CD14-positive monocyte (primary cell): ENCODE results near the gene NPTX1. TPM values are rescaled to one million over a fixed set of nuclear protein-coding genes. Genes with fewer than 3 reads are reported as not detected.

Source experiments
- DNase-seq, 3 donors: peaks; one replicate each; pipeline ENCODE4 v3.0.0-alpha.2; 2011 to 2022
- H2AFZ ChIP-seq: 2 replicates; pipeline ENCODE4 v1.6.0; 2012; ENCODE audit warnings: mild to moderate bottlenecking, low read depth, low read length, inconsistent platforms; ENCODE audit not compliant: insufficient read depth, poor library complexity, severe bottlenecking
- H3K27ac ChIP-seq, 2 donors: 1 replicate in 1 of 2; 2 replicates in 1 of 2; pipeline ENCODE4 v1.5.1; 2012 to 2013; ENCODE audit warnings: low read length in 2 of 2, control low read depth in 1 of 2, inconsistent platforms in 1 of 2, low read depth in 1 of 2, mild to moderate bottlenecking in 1 of 2
- H3K27me3 ChIP-seq, 2 donors: one replicate each; pipeline versions ENCODE4 v1.6.0 to v1.6.1; 2011 to 2013; ENCODE audit warnings: low read length in 2 of 2; ENCODE audit not compliant: control insufficient read depth in 2 of 2, insufficient read depth in 2 of 2
- H3K36me3 ChIP-seq, 2 donors: replicated peaks in 1 of 2; 1 replicate in 1 of 2; 2 replicates in 1 of 2; pipeline versions ENCODE4 v1.5.1 to v1.6.1; 2012 to 2013; ENCODE audit warnings: low read length in 2 of 2, control low read depth in 1 of 2, inconsistent platforms in 1 of 2, mild to moderate bottlenecking in 1 of 2; ENCODE audit not compliant: insufficient read depth in 2 of 2, control insufficient read depth in 1 of 2
- H3K4me1 ChIP-seq, 2 donors: 1 replicate in 1 of 2; 2 replicates in 1 of 2; pipeline versions ENCODE4 v1.5.1 to v1.6.1; 2012 to 2013; ENCODE audit warnings: low read length in 2 of 2, control low read depth in 1 of 2, inconsistent platforms in 1 of 2, mild to moderate bottlenecking in 1 of 2, moderate library complexity in 1 of 2; ENCODE audit not compliant: insufficient read depth in 2 of 2, control insufficient read depth in 1 of 2
- H3K4me2 ChIP-seq: replicated peaks from 2 replicates; pipeline ENCODE3; 2012; ENCODE audit warnings: low read length, moderate library complexity, mild to moderate bottlenecking; ENCODE audit not compliant: poor library complexity, severe bottlenecking; ENCODE audit errors: extremely low read depth
- H3K4me3 ChIP-seq, 3 experiments: fragments of 200-600 bp in 1 of 3; sonication (generic) in 1 of 3; replicated peaks in 1 of 3; 1 replicate in 2 of 3; 2 replicates in 1 of 3; pipeline ENCODE4 v1.5.1; 2011 to 2013; ENCODE audit warnings: low read length in 3 of 3, mild to moderate bottlenecking in 3 of 3, control low read depth in 2 of 3, low read depth in 2 of 3, inconsistent platforms in 1 of 3, moderate library complexity in 1 of 3
- H3K79me2 ChIP-seq: 2 replicates; pipeline ENCODE4 v1.6.0; 2012; ENCODE audit warnings: mild to moderate bottlenecking, control low read depth, inconsistent platforms, low read length, moderate library complexity; ENCODE audit not compliant: insufficient read depth
- H3K9ac ChIP-seq: 2 replicates; pipeline ENCODE4 v1.6.0; 2017; ENCODE audit warnings: low read length, mild to moderate bottlenecking; ENCODE audit not compliant: insufficient read depth, poor library complexity, severe bottlenecking
- H3K9me3 ChIP-seq, 2 donors: replicated peaks in 1 of 2; 1 replicate in 1 of 2; 2 replicates in 1 of 2; pipeline versions ENCODE4 v1.5.1 to v1.6.1; 2012 to 2013; ENCODE audit warnings: low read length in 2 of 2, control low read depth in 1 of 2; ENCODE audit not compliant: control insufficient read depth in 1 of 2, insufficient read depth in 1 of 2
- H4K20me1 ChIP-seq: 2 replicates; pipeline ENCODE4 v1.6.0; 2012; ENCODE audit warnings: mild to moderate bottlenecking, low read length, control low read depth, moderate library complexity; ENCODE audit not compliant: insufficient read depth
- H3K27ac Mint-ChIP-seq, 7 donors: one replicate each; pipeline ENCODE4 v1.8.0; 2020; ENCODE audit warnings: mild to moderate bottlenecking in 7 of 7, mixed read lengths in 7 of 7, moderate library complexity in 6 of 7, inconsistent platforms in 2 of 7
- H3K27me3 Mint-ChIP-seq, 3 donors: one replicate each; pipeline ENCODE4 v1.8.0; 2021 to 2022; ENCODE audit warnings: low read depth in 3 of 3, mild to moderate bottlenecking in 3 of 3, mixed read lengths in 3 of 3, moderate library complexity in 3 of 3, inconsistent platforms in 1 of 3
- H3K36me3 Mint-ChIP-seq, 2 donors: one replicate each; pipeline ENCODE4 v1.8.0; 2020; ENCODE audit warnings: mixed read lengths in 2 of 2, inconsistent platforms in 1 of 2, mild to moderate bottlenecking in 1 of 2
- H3K4me1 Mint-ChIP-seq: one replicate; pipeline ENCODE4 v1.8.0; 2020; ENCODE audit warnings: mild to moderate bottlenecking, mixed read lengths
- H3K4me3 Mint-ChIP-seq, 2 donors: one replicate each; pipeline ENCODE4 v1.8.0; 2020; ENCODE audit warnings: mild to moderate bottlenecking in 2 of 2, mixed read lengths in 2 of 2, moderate library complexity in 1 of 2
- H3K9me3 Mint-ChIP-seq, 7 donors: one replicate each; pipeline ENCODE4 v1.8.0; 2020 to 2022; ENCODE audit warnings: mixed read lengths in 7 of 7, mild to moderate bottlenecking in 6 of 7, moderate library complexity in 6 of 7, inconsistent platforms in 2 of 7
- WGBS: methylation state at CpG from one replicate; pipeline ENCODE4 v1.1.5; 2013; ENCODE audit warnings: missing lambda C conversion rate; ENCODE audit not compliant: insufficient coverage; 5-methylcytosine and 5-hydroxymethylcytosine counted together
- intact Hi-C, 2 donors: fragments of 100-400 bp; cut with micrococcal nuclease; formaldehyde crosslinking; loops; one replicate each; pipeline versions ENCODE4 v1.15.0 to v1.15.1; 2023
- polyA plus RNA-seq, 3 donors: library from polyadenylated mRNA; depleted of rRNA in 1 of 3; unstranded in 2 of 3; stranded (reverse) in 1 of 3; fragments of 300-500 nt in 2 of 3; fragments of >200 nt in 1 of 3; fragmentation: Illumina TruSeq in 2 of 3; gene quantifications; 1 replicate in 2 of 3; 2 replicates in 1 of 3; pipeline ENCODE4 v1.2.3, GENCODE V29; 2012 to 2021
- TF ChIP-seq, protein P1 (sequence below): fragments of 200-600 bp; IDR thresholded peaks from one replicate; pipeline ENCODE4 v1.8.0; 2022; ENCODE audit warnings: antibody characterized with exemption, mild to moderate bottlenecking

NPTX1 gene
- polyA plus RNA-seq, 3 donors: not detected

DNA sequence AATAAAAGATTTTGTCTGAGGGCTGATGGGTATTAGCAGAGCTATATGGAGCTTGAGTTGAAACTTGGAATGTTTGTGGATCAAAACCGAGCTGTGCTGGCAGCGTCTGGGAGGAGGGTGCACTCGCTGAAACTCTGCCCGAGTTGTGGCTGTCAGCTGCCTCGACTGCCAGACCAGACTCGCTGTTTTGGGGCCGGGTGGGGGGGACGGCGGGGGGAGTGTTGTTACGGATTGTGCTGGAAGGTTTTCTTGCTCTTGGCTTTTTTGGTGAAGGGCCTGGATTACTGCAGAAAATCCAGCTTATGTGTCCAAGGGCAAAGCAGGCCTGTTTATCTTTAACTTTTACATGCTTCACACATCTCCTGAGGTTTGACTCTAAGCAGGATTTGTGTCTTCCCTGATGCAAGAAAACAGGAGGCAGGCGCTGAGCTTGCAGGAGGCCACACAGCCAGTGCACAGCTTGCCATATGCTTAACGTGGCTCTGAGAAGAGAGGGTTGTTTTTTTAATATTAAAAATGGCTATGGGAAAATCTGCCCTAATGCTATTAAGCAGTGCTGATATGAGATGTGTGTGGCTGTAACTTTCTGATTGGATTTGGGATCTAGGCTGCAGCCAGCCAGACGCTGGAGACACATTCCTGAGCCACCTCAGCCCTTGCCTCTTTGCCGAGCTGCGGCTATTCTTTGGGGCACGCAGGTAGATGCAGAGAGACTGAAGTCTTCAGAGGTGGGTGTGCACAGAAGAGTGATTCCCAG, 47.7 kb upstream of the NPTX1 start:
- H3K79me2 ChIP-seq: no peaks in the 10 kb centered on the region
- Mint-ChIP-seq H3K27me3 (peaks cover 21 to 29% (median 27%) of the 10 kb centered on the region in 3 donors), H3K9me3 (peaks cover 0 to 2% (median 0%) of the 10 kb centered on the region in 7 donors), H3K36me3 (no peaks in the 10 kb centered on the region), H3K4me3 (no peak overlapping the region), H3K4me1 (no peaks in the 10 kb centered on the region), H3K27ac (no peak overlapping the region)
- DNase-seq: no peak
- no peak overlapping the region for H3K4me3 ChIP-seq
- no peaks in the 10 kb centered on the region for H3K4me1 ChIP-seq
- no peaks in the 10 kb centered on the region for H3K36me3 ChIP-seq
- H3K9me3 ChIP-seq: no peaks in the 10 kb centered on the region
- no peaks in the 10 kb centered on the region for H3K27me3 ChIP-seq
- no peak overlapping the region for H3K9ac ChIP-seq
- H2AFZ ChIP-seq: no peak overlapping the region
- H3K4me2 ChIP-seq: no peak overlapping the region
- TF ChIP-seq, protein P1, sequence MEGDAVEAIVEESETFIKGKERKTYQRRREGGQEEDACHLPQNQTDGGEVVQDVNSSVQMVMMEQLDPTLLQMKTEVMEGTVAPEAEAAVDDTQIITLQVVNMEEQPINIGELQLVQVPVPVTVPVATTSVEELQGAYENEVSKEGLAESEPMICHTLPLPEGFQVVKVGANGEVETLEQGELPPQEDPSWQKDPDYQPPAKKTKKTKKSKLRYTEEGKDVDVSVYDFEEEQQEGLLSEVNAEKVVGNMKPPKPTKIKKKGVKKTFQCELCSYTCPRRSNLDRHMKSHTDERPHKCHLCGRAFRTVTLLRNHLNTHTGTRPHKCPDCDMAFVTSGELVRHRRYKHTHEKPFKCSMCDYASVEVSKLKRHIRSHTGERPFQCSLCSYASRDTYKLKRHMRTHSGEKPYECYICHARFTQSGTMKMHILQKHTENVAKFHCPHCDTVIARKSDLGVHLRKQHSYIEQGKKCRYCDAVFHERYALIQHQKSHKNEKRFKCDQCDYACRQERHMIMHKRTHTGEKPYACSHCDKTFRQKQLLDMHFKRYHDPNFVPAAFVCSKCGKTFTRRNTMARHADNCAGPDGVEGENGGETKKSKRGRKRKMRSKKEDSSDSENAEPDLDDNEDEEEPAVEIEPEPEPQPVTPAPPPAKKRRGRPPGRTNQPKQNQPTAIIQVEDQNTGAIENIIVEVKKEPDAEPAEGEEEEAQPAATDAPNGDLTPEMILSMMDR: no peak
- 88% methylated on average over 6 of the region's 16 CpGs for WGBS
- intact Hi-C loops: no loop called here
- no peaks in the 10 kb centered on the region for H4K20me1 ChIP-seq
- no peak overlapping the region for H3K27ac ChIP-seq

DNA sequence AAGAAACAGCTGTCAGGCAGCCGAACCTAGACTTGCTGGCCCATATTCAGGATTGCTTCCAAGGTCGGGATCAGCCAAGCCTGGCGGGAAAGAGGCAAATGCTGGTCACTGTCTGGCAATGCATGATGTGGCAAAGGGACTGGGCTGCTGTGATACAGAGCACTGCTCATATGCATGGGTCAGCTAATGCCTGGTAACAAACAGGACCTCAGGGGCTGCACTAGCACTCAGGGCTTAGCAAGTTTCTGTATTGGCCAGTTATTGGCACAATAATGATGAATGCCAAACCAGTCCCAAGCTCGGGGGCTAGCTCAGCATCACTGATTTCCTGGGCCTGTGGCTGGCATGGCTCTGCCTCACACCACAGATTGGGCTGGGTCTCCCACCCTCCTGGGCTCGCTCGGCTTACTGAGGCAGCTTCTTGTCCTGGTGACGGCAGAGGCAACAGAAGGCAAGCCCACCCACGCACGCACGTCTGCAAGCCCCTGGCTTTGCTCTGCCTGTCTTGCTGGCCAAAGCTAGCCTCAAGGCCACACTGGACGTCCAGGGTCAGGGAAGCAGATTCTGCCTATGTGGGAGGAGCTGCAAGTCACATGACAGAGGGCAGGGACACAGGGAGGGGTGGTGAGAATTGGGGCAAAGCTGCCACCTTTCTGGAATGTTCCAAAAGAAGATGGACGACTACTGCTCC, 46.8 kb upstream of the NPTX1 start:
- H3K4me1 ChIP-seq: no peaks in the 10 kb centered on the region
- Mint-ChIP-seq H3K27ac (no peak overlapping the region), H3K4me1 (no peaks in the 10 kb centered on the region), H3K9me3 (peaks cover 0 to 4% (median 0%) of the 10 kb centered on the region in 7 donors), H3K27me3 (peaks cover 22 to 26% (median 25%) of the 10 kb centered on the region in 3 donors), H3K36me3 (no peaks in the 10 kb centered on the region), H3K4me3 (no peak overlapping the region)
- H3K36me3 ChIP-seq: no peaks in the 10 kb centered on the region
- H3K27ac ChIP-seq: no peak overlapping the region
- no peaks in the 10 kb centered on the region for H3K79me2 ChIP-seq
- no peaks in the 10 kb centered on the region for H3K27me3 ChIP-seq
- no peak overlapping the region for H2AFZ ChIP-seq
- no peak overlapping the region for H3K4me2 ChIP-seq
- H4K20me1 ChIP-seq: no peaks in the 10 kb centered on the region
- H3K4me3 ChIP-seq: no peak overlapping the region
- intact Hi-C loops: no loop called here
- WGBS: 83% methylated on average over 11 of the region's 12 CpGs
- H3K9me3 ChIP-seq: no peaks in the 10 kb centered on the region
- no peak overlapping the region for H3K9ac ChIP-seq
- TF ChIP-seq, protein P1: no peak
- DNase-seq: no peak
